Mesothelial cell of epicardium (in vitro differentiated cells): ENCODE measurements around the gene GMDS. TPM values are rescaled to one million over a fixed set of nuclear protein-coding genes. Genes with fewer than 3 reads are reported as not detected.

ENCODE experiments used
- DNase-seq, 2 experiments: peaks; one replicate each; pipeline ENCODE4 v3.0.0; 2021; ENCODE audit warnings: low spot score in 2 of 2; ENCODE audit not compliant: unreplicated experiment in 2 of 2
- H3K27ac Mint-ChIP-seq: 2 replicates; pipeline ENCODE4 v1.8.0; 2021; ENCODE audit warnings: mixed read lengths
- H3K27me3 Mint-ChIP-seq: 2 replicates; pipeline ENCODE4 v1.8.0; 2021; ENCODE audit warnings: low read depth, mixed read lengths
- H3K36me3 Mint-ChIP-seq: 2 replicates; pipeline ENCODE4 v1.8.0; 2021; ENCODE audit warnings: mixed read lengths
- H3K4me1 Mint-ChIP-seq: 2 replicates; pipeline ENCODE4 v1.8.0; 2021; ENCODE audit warnings: mixed read lengths
- H3K4me3 Mint-ChIP-seq: 2 replicates; pipeline ENCODE4 v1.8.0; 2021; ENCODE audit warnings: mild to moderate bottlenecking, moderate library complexity, mixed read lengths
- H3K9me3 Mint-ChIP-seq: 2 replicates; pipeline ENCODE4 v1.8.0; 2021; ENCODE audit warnings: mixed read lengths
- CTCF ChIP-seq: fragments of 200-600 bp; sonication (generic); IDR thresholded peaks from one replicate; pipeline ENCODE4 v1.5.0; 2021; ENCODE audit warnings: antibody characterized with exemption; ENCODE audit not compliant: unreplicated experiment
- total RNA-seq: library from RNA; stranded (reverse); gene quantifications from 3 replicates; pipeline ENCODE4 v1.2.1, GENCODE V29; 2021

Gene GMDS
- total RNA-seq, 1 donor from 2014 or later, result 39.9 TPM

DNA sequence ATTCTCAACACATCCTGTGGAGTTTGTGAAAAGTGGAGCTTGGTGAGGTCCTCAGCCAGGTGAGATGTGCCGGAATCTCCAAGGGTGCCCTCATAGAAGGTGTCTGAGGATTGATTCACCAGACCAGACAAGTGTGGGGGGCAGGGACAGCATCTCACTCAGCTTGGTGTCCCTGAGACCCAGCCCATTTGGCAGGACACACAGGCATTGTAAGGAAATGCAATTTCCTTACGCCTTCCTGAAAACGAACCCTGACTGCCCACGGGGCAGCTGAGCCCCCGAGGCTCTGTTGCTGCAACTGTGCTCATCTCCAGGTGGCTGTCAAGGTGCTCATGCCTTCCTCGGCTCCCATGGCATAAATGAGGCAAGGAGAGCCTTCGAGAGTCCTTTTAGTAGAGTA is 602.3 kb downstream of the GMDS start:
- Mint-ChIP-seq H3K4me1 (peaks cover 16% of the 10 kb centered on the region), H3K4me3 (no peak overlapping the region), H3K9me3 (no peaks in the 10 kb centered on the region), H3K27ac (no peak overlapping the region), H3K27me3 (peaks cover 2% of the 10 kb centered on the region), H3K36me3 (no peaks in the 10 kb centered on the region)
- TF ChIP-seq CTCF, result no peak
- no peak for DNase-seq

DNA sequence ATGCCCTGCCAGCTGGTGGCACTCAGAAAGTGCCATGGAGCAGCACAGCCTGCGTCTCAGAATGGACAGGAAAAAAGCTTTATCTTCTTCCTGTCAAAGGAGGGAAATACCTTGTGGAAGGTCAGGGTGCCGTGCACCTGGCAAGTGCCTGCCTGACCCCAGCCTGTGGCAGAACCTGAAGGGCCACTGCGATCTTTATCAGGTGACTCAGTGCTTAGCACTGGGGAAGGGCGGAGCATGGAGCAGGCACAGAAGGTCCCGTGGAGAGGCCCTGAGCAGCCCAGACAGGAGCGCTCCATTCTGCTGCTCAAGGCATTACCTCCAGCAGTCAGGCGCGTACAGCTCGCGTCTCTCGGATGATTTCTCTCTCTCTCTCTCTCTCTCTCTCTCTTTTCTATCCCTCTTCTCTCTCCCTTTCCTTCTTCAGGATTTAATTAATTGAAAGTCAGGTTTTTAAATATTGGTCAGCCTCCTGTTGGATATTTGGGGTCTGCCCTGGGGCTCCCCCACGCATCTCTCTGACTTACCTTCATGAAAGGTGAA is 604.0 kb downstream of the GMDS start:
- H3K4me1 Mint-ChIP-seq, result peaks cover 16% of the 10 kb centered on the region

DNA sequence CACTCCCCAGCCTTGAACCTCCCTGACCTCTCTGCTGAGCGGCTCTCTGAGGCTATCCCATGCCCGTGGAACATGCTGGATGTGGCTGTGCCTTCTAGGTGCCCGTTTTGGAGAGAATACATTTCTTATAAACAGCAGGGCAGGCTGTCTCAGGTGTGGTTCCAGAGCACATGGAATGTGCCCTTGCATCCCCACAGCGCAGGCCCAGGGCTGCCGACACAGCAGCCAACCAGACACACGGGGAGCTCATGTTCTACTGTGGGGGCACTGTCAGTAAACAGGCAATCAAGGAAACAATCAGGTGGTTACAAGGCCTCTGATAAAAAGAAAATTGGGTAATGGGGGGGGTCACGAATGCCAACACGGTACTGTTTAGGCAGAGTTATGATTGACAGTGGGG is 604.9 kb downstream of the GMDS start:
- no peak for DNase-seq
- Mint-ChIP-seq H3K36me3 (no peaks in the 10 kb centered on the region), H3K4me3 (no peak overlapping the region), H3K4me1 (peaks cover 19% of the 10 kb centered on the region), H3K27me3 (peaks cover 1% of the 10 kb centered on the region), H3K9me3 (no peaks in the 10 kb centered on the region), H3K27ac (no peak overlapping the region)
- TF ChIP-seq CTCF, result no peak

More for the DNA sequence above, 604.0 kb downstream of the GMDS start:
- H3K36me3 Mint-ChIP-seq, result no peaks in the 10 kb centered on the region
- H3K9me3 Mint-ChIP-seq, result no peaks in the 10 kb centered on the region
- no peak for DNase-seq
- TF ChIP-seq CTCF, result no peak
- H3K27me3 Mint-ChIP-seq, result peaks cover 2% of the 10 kb centered on the region
- H3K4me3 Mint-ChIP-seq, result no peak overlapping the region
- no peak overlapping the region for H3K27ac Mint-ChIP-seq

GRCh38 chr6:1639430-1639829 is 606.0 kb downstream of the GMDS start:
- Mint-ChIP-seq H3K27ac (no peak overlapping the region), H3K4me1 (peaks cover 29% of the 10 kb centered on the region), H3K36me3 (no peaks in the 10 kb centered on the region), H3K9me3 (no peaks in the 10 kb centered on the region), H3K4me3 (no peak overlapping the region), H3K27me3 (no peaks in the 10 kb centered on the region)
- TF ChIP-seq CTCF, result no peak
- no peak for DNase-seq

DNA sequence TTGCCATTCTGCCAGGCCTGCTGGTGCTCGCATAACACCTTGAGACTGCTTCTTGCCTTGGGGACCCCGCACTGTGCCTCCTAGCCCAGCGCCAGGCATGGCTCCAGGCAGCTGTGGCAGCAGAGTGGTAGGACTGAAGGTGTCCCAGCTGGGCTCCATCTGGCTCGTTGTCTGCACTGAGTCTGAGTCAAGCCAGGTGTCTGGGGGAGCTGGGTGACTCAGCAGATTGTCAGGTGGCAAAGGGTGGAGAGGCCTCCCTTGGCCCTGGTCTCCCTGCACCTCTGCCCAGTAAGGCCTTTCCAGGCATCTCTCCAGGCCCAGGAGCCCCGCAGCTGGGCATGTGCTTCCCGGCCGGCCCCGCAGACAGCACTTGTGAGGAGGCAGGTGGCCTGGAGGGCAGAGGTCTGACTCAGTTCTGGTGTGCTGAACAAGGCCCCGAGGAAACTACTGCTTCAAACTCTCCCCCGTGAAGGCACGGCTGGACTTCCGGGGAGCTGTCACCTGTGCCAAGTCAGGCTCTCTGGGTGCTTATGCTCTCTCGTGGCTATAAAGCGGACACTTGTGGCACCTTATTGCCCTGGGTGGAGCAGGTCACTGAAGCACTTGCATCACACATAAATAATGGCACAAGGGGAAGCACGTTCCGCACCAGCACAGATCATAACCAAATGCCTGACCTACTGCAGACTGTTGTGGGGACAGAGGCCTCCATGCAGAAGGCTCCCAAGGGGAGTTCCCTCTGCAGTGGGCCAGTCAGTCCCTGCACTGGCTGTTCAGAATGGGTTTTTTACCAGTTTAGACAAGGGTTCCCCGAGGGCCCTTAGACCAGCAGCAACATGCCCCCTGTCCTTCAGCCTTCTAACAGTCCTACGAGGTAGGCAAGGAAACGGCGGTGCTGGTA is 608.2 kb downstream of the GMDS start:
- Mint-ChIP-seq H3K9me3 (no peaks in the 10 kb centered on the region), H3K4me3 (no peak overlapping the region), H3K27ac (no peak overlapping the region), H3K27me3 (peaks cover 2% of the 10 kb centered on the region), H3K4me1 (peaks cover 26% of the 10 kb centered on the region), H3K36me3 (peaks cover 2% of the 10 kb centered on the region)
- DNase-seq, result no peak
- TF ChIP-seq CTCF, result no peak
